ENCODE data around the gene TUBGCP4. TPM values are rescaled to one million over a fixed set of nuclear protein-coding genes. Genes with fewer than 3 reads are reported as not detected.
A peak's percentile ranks its signal among the peaks of the same experiment; 100 is the strongest.

Gene TUBGCP4
- total RNA-seq, 1 donor from 2014 or later, result 8.5 TPM

- no peak for DNase-seq (ENCODE audit: low read depth in 2 of 2)
Observed at GRCh38 chr15:43404130-43404529, 33.2 kb downstream of the TUBGCP4 start.

- no peak for DNase-seq (ENCODE audit: low read depth in 2 of 2)
Observed at GRCh38 chr15:43406189-43406588, 35.3 kb downstream of the TUBGCP4 start.

GRCh38 chr15:43406808-43407207, 35.9 kb downstream of the TUBGCP4 start:
- no peak for DNase-seq (ENCODE audit: low read depth in 2 of 2)

GRCh38 chr15:43408789-43409188, 37.9 kb downstream of the TUBGCP4 start:
- no peak for DNase-seq (ENCODE audit: low read depth in 2 of 2)

- no peak for DNase-seq (ENCODE audit: low read depth in 2 of 2)
Observed at GRCh38 chr15:43410572-43411214, 39.8 kb downstream of the TUBGCP4 start.

- no peak for DNase-seq (ENCODE audit: low read depth in 2 of 2)
Observed at GRCh38 chr15:43412096-43412495, 41.2 kb downstream of the TUBGCP4 start.

GRCh38 chr15:43414196-43414595, 43.3 kb downstream of the TUBGCP4 start:
- DNase-seq (ENCODE audit: low read depth in 2 of 2), result peak in 1 of 2 donors; percentile 23

- no peak for DNase-seq (ENCODE audit: low read depth in 2 of 2)
Observed at GRCh38 chr15:43420435-43420834, 49.5 kb downstream of the TUBGCP4 start.

- no peak for DNase-seq (ENCODE audit: low read depth in 2 of 2)
Observed at GRCh38 chr15:43420876-43421275, 50.0 kb downstream of the TUBGCP4 start.

GRCh38 chr15:43423793-43424192, 52.9 kb downstream of the TUBGCP4 start:
- no peak for DNase-seq (ENCODE audit: low read depth in 2 of 2)

- peak in 1 of 2 donors; percentile 45 for DNase-seq (ENCODE audit: low read depth in 2 of 2)
Observed at GRCh38 chr15:43429687-43430086, 58.8 kb downstream of the TUBGCP4 start.

- DNase-seq (ENCODE audit: low read depth in 2 of 2), result no peak
Observed at GRCh38 chr15:43433165-43433564, 62.3 kb downstream of the TUBGCP4 start.

GRCh38 chr15:43433661-43434303, 62.9 kb downstream of the TUBGCP4 start:
- no peak for DNase-seq (ENCODE audit: low read depth in 2 of 2)

GRCh38 chr15:43434446-43434845, 63.5 kb downstream of the TUBGCP4 start:
- no peak for DNase-seq (ENCODE audit: low read depth in 2 of 2)

- no peak for DNase-seq (ENCODE audit: low read depth in 2 of 2)
Observed at GRCh38 chr15:43436395-43436794, 65.5 kb downstream of the TUBGCP4 start.

- DNase-seq (ENCODE audit: low read depth in 2 of 2), result no peak
Observed at GRCh38 chr15:43439268-43439667, 68.4 kb downstream of the TUBGCP4 start.

GRCh38 chr15:43440721-43441281, 69.9 kb downstream of the TUBGCP4 start:
- peak; percentile 94 to 95 for DNase-seq (ENCODE audit: low read depth in 2 of 2)

- DNase-seq (ENCODE audit: low read depth in 2 of 2), result peak; percentile 26 to 32
Observed at GRCh38 chr15:43441316-43441715, 70.4 kb downstream of the TUBGCP4 start.

- DNase-seq (ENCODE audit: low read depth in 2 of 2), result no peak
Observed at GRCh38 chr15:43446344-43446743, 75.4 kb downstream of the TUBGCP4 start.

GRCh38 chr15:43449981-43450380, 79.1 kb downstream of the TUBGCP4 start:
- no peak for DNase-seq (ENCODE audit: low read depth in 2 of 2)

Measured in dermis microvascular lymphatic vessel endothelial cell (primary cell).